ENCODE data around the gene IGFN1. TPM values are rescaled to one million over a fixed set of nuclear protein-coding genes. Genes with fewer than 3 reads are reported as not detected.

The IGFN1 gene
- total RNA-seq, 1 donor: under 0.01 TPM

DNA sequence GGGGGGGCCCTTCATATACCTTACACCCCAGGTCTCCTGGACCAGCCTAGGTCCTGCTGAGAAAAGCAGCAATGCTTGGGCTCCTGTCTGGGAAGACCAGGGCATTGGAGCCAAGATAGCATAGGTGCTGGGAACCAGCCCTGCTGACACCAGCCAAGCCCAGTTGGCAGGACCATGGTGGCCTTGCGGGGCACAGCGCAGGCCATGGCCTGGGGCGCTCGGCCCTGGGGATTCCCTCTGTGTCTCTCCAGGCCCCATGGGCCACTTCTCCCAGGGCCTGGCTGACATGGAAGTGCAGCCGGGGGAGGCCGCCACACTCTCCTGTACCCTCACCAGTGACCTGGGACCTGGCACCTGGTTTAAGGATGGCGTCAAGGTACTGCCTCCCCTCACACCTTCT lies 23.3 kb downstream of the IGFN1 start:
- H3K27me3 ChIP-seq (ENCODE audit: insufficient read depth, low read length): peaks cover 36% of the 10 kb centered on the region
- H3K36me3 ChIP-seq (ENCODE audit: insufficient read depth, low read length): no peaks in the 10 kb centered on the region
- no peak overlapping the region for H3K4me2 ChIP-seq (ENCODE audit: insufficient read depth, low read length)
- DNase-seq (ENCODE audit: insufficient read length, low spot score, missing footprints): no peak
- no peak for TF ChIP-seq CTCF (IDR thresholded peaks at IDR 0.05; ENCODE audit: extremely low read depth, low read depth, low read length)
- no peaks in the 10 kb centered on the region for H3K9me3 ChIP-seq (ENCODE audit: low read depth, low read length)
- no peaks in the 10 kb centered on the region for H3K4me1 ChIP-seq (ENCODE audit: insufficient read depth, low read length)
- no peak overlapping the region for H3K4me3 ChIP-seq (ENCODE audit: insufficient read depth, low read length)
- H3K79me2 ChIP-seq (ENCODE audit: insufficient read depth, low read length): no peaks in the 10 kb centered on the region
- H2AFZ ChIP-seq (ENCODE audit: low read length): no peak overlapping the region
- no peak overlapping the region for H3K27ac ChIP-seq (ENCODE audit: low read depth, low read length)
- no peaks in the 10 kb centered on the region for H4K20me1 ChIP-seq (ENCODE audit: insufficient read depth, low read length)

DNA sequence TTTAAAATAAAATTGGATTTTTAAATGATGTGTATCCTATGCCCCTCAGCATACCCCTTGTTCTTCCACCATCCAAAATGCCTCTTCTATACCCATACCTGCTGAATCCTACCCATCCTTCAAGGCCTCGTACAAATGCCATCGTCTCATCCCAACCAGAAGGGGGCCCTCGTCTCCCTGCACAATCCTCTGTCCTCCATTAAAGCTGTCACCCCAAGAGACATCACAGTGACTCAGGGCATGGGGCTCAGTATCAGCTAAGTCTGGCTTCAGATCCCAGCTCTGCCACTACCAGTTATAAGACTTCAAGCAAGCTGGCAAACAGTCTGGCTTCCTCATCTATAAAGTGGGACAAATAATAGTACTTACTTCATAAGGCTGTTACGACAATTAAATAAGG lies 23.8 kb downstream of the IGFN1 start:
- no peaks in the 10 kb centered on the region for H3K4me1 ChIP-seq (ENCODE audit: insufficient read depth, low read length)
- H2AFZ ChIP-seq (ENCODE audit: low read length): no peak overlapping the region
- no peaks in the 10 kb centered on the region for H3K36me3 ChIP-seq (ENCODE audit: insufficient read depth, low read length)
- H3K79me2 ChIP-seq (ENCODE audit: insufficient read depth, low read length): no peaks in the 10 kb centered on the region
- H3K27me3 ChIP-seq (ENCODE audit: insufficient read depth, low read length): peaks cover 31% of the 10 kb centered on the region
- no peak overlapping the region for H3K27ac ChIP-seq (ENCODE audit: low read depth, low read length)
- no peak overlapping the region for H3K4me3 ChIP-seq (ENCODE audit: insufficient read depth, low read length)
- DNase-seq (ENCODE audit: insufficient read length, low spot score, missing footprints): peak; percentile 85
- H3K4me2 ChIP-seq (ENCODE audit: insufficient read depth, low read length): no peak overlapping the region
- TF ChIP-seq CTCF (IDR thresholded peaks at IDR 0.05; ENCODE audit: extremely low read depth, low read depth, low read length): peak; percentile 41
- H3K9me3 ChIP-seq (ENCODE audit: low read depth, low read length): no peaks in the 10 kb centered on the region
- no peaks in the 10 kb centered on the region for H4K20me1 ChIP-seq (ENCODE audit: insufficient read depth, low read length)

GRCh38 chr1:201214886-201215285 lies 24.3 kb downstream of the IGFN1 start:
- no peak for TF ChIP-seq CTCF (IDR thresholded peaks at IDR 0.05; ENCODE audit: extremely low read depth, low read depth, low read length)
- Histone ChIP-seq H4K20me1 (ENCODE audit: insufficient read depth, low read length) (no peaks in the 10 kb centered on the region), H3K4me3 (ENCODE audit: insufficient read depth, low read length) (no peak overlapping the region), H3K27ac (ENCODE audit: low read depth, low read length) (no peak overlapping the region), H3K4me2 (ENCODE audit: insufficient read depth, low read length) (no peak overlapping the region), H3K79me2 (ENCODE audit: insufficient read depth, low read length) (no peaks in the 10 kb centered on the region), H3K27me3 (ENCODE audit: insufficient read depth, low read length) (peaks cover 28% of the 10 kb centered on the region), H2AFZ (ENCODE audit: low read length) (no peak overlapping the region), H3K9me3 (ENCODE audit: low read depth, low read length) (no peaks in the 10 kb centered on the region), H3K4me1 (ENCODE audit: insufficient read depth, low read length) (no peaks in the 10 kb centered on the region), H3K36me3 (ENCODE audit: insufficient read depth, low read length) (no peaks in the 10 kb centered on the region)
- DNase-seq (ENCODE audit: insufficient read length, low spot score, missing footprints): no peak

DNA sequence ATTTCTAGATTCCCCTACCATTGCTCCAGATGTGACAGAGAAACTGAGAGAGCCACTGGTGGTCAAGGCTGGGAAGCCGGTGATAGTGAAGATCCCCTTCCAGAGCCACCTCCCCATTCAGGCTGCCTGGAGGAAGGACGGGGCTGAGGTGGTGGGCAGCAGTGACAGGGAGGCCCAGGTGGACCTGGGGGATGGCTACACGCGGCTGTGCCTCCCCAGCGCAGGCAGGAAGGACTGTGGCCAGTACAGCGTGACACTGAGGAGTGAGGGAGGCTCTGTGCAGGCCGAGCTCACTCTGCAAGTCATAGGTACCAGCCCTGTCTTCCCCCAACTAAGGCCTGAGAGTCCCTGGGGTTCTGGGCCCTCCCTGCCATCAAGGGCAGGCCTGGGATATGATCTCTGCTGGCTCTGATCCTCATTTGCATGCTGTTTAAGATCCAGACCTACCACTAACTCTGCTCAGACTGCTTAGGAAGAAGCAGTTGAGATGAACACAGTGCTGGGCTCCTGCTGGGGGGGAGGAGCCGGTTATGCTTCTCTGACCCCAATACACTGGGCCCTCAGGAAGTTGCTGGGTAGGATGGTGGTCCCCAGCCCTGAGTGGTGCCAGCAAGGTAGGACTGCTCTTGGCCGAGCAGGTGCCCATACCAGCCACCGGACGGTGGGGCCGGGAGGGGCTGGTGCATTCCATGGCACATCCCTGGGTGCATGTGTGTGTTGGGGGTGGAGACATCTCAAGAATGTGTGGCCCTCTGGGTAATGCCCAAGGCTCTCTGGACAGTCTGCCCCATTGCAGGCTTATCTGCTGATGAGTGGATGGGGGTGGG lies 25.1 kb downstream of the IGFN1 start:
- H3K4me1 ChIP-seq (ENCODE audit: insufficient read depth, low read length): no peaks in the 10 kb centered on the region
- no peak overlapping the region for H3K4me3 ChIP-seq (ENCODE audit: insufficient read depth, low read length)
- no peak for TF ChIP-seq CTCF (IDR thresholded peaks at IDR 0.05; ENCODE audit: extremely low read depth, low read depth, low read length)
- no peaks in the 10 kb centered on the region for H4K20me1 ChIP-seq (ENCODE audit: insufficient read depth, low read length)
- no peak overlapping the region for H3K27ac ChIP-seq (ENCODE audit: low read depth, low read length)
- DNase-seq (ENCODE audit: insufficient read length, low spot score, missing footprints): no peak
- peaks cover 26% of the 10 kb centered on the region for H3K27me3 ChIP-seq (ENCODE audit: insufficient read depth, low read length)
- H3K9me3 ChIP-seq (ENCODE audit: low read depth, low read length): no peaks in the 10 kb centered on the region
- no peak overlapping the region for H2AFZ ChIP-seq (ENCODE audit: low read length)
- no peaks in the 10 kb centered on the region for H3K36me3 ChIP-seq (ENCODE audit: insufficient read depth, low read length)
- H3K79me2 ChIP-seq (ENCODE audit: insufficient read depth, low read length): no peaks in the 10 kb centered on the region
- H3K4me2 ChIP-seq (ENCODE audit: insufficient read depth, low read length): no peak overlapping the region

All from osteoblast (primary cell).